Stimulated activated CD4-positive, alpha-beta T cell treated with anti-CD3 and anti-CD28 coated beads, Interleukin-4, amount 100 ng/mL, for 1 hour (primary cell): Measurements from ENCODE around the gene FUT7.
"Not testable (repeated sequence)": the region's sequence is repeated elsewhere in the genome, so short reads cannot be mapped to it uniquely, and the experiment has no call there.

Source experiments
- DNase-seq: peaks from one replicate; pipeline ENCODE4 v3.0.0-alpha.2; 2020

FUT7 gene

DNA sequence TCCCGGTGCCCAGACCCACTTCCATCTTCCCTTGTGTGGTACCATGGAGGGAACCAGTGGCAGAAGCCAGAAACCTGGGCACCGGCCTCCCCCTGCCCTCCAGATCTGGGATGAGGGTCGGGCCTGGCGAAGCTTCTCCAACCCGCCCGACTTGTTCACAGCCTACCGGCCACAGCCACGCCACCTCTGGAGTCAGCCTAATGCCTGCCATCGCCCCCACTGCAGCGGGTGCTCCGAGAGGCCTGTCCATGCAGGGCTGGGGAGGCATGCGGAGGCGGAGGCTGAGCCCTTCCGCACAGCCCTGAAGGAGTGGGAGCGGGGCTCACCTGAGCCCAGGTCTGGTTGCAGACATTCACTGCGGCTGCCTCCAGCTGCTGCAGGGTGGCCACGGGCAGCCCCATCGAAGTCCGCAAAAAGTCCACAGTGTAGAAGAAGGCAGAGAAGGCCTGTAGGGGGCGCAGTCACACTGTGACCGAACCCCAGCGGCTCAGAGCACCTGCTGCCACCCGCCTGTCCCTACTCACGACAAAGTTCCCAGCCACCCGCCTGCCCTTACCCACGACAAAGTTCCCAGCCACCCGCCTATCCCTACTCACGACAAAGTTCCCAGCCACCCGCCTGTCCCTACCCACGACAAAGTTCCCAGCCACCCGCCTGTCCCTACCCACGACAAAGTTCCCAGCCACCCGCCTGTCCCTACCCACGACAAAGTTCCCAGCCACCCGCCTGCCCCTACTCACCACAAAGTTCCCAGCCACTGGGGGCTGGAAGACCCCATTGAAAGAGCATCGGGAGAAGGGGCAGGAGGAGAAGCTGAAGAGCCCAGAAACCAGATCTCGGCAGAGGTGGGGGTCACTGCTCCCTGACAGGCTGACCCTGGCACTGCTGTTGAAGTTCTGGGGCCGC is 17.9 kb upstream of the FUT7 start:
- peak; percentile 62 for DNase-seq

DNA sequence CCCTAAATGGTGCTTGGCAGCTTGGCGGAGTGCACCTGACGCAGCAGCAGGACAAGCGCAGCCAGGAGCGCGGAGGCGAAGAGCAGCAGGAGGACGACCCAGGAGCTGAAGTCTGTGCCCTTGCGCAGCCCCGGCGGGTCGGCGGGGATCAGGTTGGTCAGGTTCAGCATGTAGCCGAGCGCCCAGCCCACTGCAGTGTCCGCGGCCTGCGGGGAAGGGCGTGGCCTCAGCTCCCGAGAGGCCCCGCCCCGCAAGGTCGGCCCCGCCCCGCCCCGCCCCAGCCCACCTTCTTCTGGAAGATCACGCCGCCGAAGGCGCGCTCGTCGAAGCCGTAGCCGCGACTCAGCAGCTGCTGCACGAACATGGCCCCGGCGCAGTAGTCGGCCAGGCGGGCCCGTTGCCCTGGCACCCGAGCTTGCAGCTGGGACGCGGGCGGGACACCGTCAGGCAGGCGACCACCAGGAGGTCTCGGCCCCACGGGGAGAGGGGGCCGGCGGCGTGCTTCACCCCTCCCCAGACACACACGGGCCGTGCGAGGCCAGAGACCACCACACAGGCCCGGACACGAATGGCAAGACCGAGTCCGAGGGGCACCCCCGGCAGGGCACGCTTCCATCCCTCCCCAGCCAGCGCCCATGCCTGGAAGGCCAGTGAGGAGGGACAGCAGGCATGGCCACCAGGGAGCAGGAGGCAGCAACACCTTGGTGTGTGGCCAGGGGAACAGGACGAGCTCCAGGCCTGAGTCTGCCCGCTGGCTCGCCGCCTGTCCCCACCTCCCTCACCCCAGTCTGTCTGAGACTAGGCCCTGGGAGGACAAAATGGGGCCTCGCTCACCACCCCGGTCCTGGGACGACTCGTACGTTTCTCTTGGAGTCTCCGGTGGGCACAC is 17.0 kb upstream of the FUT7 start:
- DNase-seq: no peak

DNA sequence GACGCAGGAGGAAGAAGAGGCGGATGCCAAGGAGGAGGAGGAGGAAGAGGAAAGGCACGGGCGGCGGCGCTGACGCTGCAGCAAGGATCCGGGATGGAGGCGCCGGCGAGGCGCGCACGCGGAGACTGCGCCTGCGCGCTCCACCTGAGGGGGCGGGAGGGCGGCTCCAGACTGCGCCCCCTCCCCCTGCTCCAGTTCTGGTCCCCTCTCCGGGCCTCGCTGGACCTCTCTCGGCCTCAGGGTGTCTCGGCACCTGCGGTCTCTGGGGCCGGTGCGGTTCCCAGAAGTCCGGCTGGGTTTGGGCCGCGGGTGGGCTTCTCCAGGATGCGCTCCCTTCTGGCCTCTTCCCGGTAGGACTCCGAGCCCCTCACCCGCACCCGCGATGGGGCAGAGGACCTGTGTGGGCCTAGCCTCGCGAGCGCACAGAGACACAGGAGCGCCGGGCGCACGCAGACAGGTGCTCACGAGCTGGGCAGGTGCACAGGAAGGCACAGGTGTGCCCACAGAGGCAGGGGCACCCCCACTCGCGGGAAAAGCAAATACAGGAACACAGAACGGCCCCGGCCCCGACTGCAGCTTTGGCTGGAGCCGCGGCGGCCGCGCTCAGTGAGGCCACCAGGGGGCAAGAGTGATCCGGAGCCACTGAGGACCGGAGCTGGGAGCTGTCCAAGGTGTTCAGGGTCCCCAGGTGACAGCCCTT is 14.3 kb upstream of the FUT7 start, which contains the start of gene NPDC1:
Gene NPDC1 (minus strand): TSS at position 90 of the 700 bp plus-strand sequence. CDS start 188 bp downstream, outside the sequence.
- peak; percentile 83 for DNase-seq

GRCh38 chr9:137045294-137046087 is 13.6 kb upstream of the FUT7 start:
- no peak for DNase-seq

GRCh38 chr9:137044502-137045177 is 12.8 kb upstream of the FUT7 start:
- no peak for DNase-seq

- no peak for DNase-seq
Measured at GRCh38 chr9:137044037-137044436, 12.1 kb upstream of the FUT7 start.

DNA sequence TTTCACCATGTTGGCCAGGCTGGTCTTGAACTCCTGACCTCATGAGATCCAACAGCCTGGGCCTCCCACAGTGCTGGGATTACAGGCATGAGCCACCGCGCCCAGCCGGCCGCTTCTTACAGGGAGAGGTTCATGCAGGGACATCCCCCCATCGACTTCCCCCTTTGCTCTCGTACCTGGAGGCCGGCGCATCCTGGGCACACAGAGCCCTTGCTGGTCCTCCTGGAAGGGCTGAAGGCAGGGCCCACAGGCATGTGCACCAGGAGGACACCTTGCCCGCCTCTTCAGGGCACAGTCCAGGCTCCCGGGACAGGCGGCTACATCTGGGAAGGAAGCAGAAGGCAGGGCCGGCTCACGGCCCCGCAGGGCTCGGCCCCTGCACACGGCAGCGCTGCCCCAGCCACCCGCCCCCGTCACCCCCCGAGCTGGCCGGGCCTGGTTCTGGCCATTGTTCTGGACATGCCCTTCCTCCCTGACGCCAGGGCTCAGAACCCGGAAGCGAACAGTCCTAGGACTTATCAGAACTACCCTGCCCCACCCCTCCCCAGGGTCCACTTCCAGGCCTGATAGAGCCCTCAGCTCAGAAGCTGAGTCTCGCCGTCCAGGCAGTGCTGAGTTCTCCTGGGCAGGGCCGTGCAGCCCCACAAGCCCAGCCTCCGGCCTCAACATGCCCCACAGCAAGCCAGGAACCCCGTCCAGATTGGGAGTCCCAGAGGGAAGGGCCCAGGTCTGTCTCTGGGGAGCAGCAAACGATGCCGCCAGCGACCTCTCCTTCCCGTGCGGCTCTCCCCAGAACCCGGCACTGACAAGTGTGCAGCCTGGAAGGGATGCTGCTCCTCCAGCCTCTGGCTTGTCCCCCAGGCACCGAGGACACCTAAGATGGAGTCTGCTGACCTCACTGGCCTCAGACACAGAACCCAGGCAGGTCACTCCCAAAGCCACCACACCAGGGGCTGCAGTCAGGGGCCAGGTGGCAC is 11.2 kb upstream of the FUT7 start:
- no peak for DNase-seq

DNA sequence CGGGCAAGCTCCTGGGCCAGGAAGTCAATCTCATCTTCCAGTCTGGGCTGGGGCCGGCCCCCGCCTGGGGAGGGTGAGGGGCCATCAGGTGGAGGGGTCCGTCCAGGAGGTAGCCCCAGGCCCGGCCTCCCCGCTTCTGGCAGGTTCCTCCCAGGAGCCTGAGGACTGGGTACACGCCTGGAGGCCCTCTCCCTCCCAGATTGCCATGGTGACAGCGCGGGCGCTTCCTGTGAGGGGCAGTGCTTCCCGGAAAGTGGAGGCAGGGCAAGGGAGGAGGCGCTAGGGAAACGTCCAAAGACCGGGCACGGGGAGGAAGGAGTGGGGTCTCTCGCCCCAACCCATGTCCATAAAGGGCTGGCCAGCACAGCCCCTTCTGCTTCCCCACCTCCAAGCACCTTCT is 9.2 kb upstream of the FUT7 start:
- DNase-seq: no peak

GRCh38 chr9:137040568-137040967 is 8.7 kb upstream of the FUT7 start:
- no peak for DNase-seq

GRCh38 chr9:137039611-137040366 is 7.9 kb upstream of the FUT7 start:
- no peak for DNase-seq

GRCh38 chr9:137038916-137039315 is 7.0 kb upstream of the FUT7 start:
- no peak for DNase-seq

- no peak for DNase-seq
Measured at GRCh38 chr9:137037483-137037882, 5.6 kb upstream of the FUT7 start.

GRCh38 chr9:137037035-137037434 is 5.1 kb upstream of the FUT7 start:
- no peak for DNase-seq

- no peak for DNase-seq
Measured at GRCh38 chr9:137035937-137036336, 4.0 kb upstream of the FUT7 start.

- no peak for DNase-seq
Measured at GRCh38 chr9:137035507-137035834, 3.6 kb upstream of the FUT7 start.

DNA sequence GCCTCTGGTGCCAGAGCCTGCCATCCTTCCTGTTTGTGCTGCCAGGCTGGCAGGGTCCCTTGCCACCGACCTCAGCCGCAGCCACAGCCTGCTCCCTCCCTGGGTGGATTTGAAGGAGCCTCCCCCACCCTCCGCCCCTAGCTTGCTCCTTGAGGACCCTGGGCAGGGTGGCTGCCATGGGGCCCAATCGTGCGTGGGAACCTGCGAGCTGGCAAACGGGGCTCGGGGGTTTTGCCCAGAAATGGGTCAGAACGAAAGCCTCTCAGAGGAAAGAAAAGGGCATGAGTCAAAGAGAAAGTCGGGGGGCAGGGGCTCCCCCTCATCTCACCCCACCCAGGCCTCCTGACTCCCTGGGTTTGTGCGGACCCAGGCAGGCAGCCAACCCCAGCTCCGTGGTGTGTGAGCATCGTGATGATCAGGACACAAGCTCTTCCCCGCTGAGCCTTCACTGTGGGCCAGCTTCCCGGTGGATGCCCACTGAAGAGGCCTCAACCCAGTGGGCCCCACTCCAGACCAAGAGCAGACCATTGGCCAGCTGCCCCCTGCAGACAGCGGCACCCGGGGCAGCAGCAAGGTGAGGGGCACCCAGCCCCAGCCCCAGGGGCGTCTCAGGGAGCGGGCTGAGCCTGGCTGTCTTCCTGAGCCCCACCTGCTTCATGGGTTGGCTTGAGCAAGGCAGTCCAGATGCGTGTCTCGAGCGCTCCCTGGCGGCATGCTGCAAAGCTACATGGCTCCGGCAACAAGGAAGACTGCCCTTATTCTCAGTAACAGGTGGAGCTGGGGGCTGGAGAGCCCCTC is 3.0 kb upstream of the FUT7 start:
- DNase-seq: peak; percentile 89

DNA sequence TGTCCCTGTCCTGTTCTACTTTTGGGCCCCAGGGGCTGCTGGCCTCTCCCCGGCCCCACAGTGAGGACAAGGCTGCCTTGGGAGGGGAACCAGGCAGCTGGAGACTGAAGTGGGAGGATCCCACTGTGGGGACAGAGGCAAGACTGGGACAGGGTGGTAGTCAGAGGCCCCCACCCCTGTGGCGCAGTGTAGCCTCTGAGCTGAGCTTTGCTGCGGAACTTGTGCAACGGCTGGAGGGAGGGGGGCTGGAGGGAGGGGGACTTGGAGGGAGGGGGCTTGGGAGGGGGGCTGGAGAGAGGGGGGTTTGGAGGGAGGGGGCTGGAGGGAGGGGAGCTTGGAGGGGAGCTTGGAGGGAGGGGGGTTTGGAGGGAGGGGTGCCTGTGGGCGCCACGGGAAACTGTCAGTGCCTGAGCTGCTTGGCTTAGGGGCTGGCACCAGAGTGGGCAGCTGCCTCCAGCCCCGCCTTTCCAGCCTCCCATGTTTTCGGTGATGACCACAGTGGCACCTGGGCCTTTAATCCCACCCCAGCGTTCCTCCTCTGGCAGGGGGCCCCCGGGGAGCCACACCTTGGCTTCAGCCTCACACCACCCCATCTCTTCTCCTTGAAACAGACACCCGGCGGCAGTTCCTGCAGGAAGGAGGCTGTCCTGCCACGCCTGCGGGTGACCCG is 2.3 kb upstream of the FUT7 start:
- DNase-seq: no peak

DNA sequence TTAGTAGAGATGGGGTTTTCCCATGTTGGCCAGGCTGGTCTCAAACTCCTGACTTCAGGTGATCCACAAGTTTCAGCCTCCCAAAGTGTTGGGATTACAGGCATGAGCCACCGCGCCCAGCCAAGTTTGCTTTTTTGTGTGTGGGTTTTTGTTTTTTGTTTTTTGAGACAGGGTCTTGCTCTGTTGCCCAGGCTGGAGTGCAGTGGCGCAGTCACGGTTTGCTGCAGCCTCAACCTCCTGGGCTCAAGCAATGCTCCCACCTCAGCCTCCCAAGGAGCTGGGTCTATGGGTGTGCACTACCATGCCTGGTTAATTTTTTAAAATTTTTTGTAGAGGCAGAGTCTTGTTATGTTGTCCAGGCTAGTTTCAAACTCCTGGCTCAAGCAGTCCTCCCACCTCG is 1.6 kb upstream of the FUT7 start:
- DNase-seq: not testable (repeated sequence)
